HG03135 (cell line): ENCODE data around the gene OPN4.

Experiments
- ATAC-seq: cut with Tn5 transposase; IDR thresholded peaks from one replicate; pipeline ENCODE4 v1.9.1; 2021; ENCODE audit warnings: mild to moderate bottlenecking, moderate library complexity; ENCODE audit not compliant: unreplicated experiment

OPN4 gene

DNA sequence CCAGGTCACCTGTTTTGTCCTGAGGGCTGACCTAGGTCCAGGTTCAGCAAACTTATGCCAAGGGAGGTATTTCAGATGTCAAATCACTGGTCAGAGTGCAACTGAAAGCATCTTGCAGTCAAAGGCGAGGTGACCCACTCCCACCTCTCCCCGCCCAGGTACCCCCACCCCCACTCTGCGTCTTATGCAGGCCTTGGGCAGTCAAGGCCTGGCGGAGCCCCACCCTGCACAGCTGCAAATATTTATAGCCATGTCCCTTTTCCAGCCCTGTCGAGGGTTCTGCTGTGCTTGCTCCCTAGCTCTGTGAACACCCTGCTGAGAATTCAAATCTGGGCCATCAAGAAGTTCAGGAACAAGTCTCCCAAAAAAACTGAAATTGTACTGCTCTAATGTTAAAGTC lies 61.5 kb downstream of the OPN4 start:
- ATAC-seq = no peak
